GM18909 (cell line): ENCODE measurements around the gene VWA5A.

ENCODE experiments used
- ATAC-seq: cut with Tn5 transposase; IDR thresholded peaks from one replicate; pipeline ENCODE4 v1.9.1; 2021; ENCODE audit warnings: mild to moderate bottlenecking; ENCODE audit not compliant: unreplicated experiment, poor library complexity

VWA5A gene, protein sequence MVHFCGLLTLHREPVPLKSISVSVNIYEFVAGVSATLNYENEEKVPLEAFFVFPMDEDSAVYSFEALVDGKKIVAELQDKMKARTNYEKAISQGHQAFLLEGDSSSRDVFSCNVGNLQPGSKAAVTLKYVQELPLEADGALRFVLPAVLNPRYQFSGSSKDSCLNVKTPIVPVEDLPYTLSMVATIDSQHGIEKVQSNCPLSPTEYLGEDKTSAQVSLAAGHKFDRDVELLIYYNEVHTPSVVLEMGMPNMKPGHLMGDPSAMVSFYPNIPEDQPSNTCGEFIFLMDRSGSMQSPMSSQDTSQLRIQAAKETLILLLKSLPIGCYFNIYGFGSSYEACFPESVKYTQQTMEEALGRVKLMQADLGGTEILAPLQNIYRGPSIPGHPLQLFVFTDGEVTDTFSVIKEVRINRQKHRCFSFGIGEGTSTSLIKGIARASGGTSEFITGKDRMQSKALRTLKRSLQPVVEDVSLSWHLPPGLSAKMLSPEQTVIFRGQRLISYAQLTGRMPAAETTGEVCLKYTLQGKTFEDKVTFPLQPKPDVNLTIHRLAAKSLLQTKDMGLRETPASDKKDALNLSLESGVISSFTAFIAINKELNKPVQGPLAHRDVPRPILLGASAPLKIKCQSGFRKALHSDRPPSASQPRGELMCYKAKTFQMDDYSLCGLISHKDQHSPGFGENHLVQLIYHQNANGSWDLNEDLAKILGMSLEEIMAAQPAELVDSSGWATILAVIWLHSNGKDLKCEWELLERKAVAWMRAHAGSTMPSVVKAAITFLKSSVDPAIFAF

GRCh38 chr11:124114942-124115781 is at the start of gene VWA5A:
Gene VWA5A, plus strand, starts transcription at chr11:124115450. Its CDS starts 2,062 bp downstream, at chr11:124117512.
- peak; percentile 100 for ATAC-seq

DNA sequence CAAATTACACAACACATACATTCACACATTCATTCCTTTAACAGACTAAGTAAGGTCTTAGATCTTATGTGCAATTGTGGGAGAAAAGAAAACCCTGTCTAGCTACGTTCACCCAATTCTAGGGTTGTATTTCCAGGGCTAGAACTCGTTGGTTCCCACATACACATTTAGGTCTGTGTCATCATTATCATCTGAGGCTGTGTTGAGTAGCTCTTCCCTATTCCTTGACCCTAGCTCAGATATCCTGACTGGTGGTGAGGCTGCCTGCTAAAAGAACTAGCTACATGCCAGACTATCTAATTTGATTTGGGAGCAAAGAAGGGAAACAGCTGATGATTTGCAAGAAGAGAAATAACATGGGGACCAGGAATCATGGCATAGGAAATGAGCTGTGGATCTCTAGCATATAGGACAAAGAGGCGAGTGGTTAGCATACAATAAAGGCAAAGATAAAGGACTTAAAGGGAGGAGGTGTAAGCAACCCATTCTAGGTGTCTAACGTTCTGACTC is 46.6 kb upstream of the VWA5A start:
- no peak for ATAC-seq

DNA sequence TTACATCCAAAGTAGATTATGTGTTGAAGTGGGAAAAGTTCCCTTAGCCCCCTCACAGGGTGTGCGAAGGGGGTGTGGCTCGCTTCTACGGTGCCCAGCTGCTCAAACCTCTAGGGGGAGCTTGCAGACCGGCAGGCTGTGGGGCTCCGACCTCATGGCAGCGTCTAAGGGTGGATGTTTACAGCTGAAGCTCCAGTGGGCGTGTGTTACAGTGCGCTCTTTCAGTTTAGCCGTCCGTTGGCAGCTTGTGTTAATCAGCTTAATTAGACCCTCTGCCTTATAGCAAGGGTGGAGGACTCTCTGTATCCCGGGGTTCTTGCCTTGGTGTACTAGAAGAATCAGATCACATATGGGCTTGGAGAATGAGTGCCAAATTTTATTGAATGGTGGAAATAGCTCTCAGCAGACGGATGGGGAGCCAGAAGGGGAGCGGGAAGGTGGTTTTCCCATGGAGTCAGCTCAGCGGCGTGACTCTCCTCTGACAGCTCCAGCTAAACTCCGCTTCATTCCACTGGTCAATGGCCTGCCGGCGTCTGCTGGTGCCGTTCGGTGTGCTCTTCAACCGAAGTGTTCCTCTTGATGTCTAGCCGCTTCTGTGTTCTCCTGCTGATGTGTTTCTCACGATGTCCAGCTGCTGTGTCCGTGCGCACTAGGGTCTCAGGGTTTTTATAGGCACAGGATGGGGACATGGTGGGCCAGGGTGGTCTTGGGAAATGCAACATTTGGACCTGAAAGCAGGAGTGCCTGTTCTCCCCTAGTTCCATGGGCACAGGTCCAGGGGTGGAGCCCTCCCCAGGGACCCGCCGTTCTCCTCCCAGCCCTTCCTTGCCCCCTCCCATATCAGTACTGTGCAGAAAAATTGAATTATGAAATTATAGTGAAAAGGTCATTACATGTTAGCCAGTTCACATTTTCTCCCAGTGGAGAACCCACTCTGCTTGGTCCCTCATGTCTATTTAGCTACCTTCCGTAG is 45.5 kb upstream of the VWA5A start:
- ATAC-seq: peak; percentile 86

DNA sequence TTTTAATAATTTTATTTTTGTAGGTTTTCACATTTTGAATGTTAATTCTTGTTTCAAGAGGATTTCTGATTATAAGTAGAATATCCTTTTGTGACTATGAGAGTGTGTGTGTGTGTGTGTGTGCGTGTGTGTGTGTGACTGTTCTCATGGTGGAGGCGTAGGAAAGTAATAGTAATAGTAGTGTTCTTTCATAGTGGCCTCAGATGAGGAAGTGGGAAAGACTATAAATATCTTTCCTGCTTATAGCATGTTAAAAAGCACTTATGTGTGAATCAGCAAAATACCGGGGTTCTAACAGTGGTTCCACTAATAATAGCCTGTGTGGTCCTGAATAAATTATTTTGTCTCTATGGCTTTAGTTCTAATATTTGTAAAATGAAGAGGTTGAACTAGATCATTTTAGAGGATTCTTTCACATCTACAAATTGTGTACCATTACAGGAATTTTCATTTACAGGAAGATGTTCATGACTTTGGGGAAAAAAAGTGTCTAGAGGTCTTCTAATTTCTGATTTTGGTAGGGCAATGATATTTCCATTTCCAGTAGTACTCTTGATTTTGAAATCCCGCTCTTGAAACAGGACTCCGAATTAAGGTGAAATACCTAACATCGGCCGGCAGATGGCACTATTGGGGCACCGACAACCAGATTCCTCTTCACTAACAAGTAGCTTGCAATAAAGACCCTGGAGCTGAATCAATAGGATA is 44.2 kb upstream of the VWA5A start:
- ATAC-seq: peak; percentile 88

DNA sequence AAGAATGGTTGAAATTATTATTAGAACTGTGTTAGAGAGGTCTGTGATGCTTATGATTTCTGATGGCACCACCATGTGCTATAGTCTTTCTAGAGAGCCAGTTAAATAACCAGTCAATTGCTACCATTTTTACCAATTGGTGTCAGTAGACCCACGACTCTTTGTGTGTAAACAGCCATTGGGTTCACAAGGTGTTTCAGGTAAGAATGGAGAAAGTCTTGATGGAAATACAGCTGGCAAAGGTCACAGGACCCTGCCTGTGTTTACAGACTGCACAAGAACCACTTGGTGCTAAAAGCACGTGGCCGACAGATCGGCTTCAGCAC is 43.7 kb upstream of the VWA5A start:
- no peak for ATAC-seq

GRCh38 chr11:124072147-124072546 is 43.1 kb upstream of the VWA5A start:
- ATAC-seq: no peak

DNA sequence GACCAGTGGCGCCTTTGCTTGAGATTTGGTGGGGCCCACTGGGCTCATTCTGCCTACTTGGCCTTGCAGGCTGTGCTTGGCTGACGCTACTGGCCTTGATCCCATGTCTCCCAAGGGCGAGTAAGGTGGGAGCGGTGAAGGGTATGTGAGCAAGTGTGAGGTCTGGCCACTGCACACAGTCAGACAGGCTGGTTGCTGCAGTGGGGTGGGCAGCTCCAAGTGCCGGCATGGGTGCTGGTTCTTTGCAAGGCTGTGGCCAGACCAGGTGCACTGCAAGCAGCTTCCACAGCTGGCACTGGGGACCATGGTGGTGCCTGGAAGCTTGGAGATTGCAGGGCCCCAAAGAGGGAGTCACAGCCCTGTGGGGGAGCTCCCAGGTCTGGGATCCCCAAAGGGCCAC is 40.7 kb upstream of the VWA5A start:
- no peak for ATAC-seq

GRCh38 chr11:124075492-124075840 is 39.8 kb upstream of the VWA5A start:
- ATAC-seq: no peak

GRCh38 chr11:124075841-124076651 is 39.2 kb upstream of the VWA5A start:
- ATAC-seq: peak; percentile 65

DNA sequence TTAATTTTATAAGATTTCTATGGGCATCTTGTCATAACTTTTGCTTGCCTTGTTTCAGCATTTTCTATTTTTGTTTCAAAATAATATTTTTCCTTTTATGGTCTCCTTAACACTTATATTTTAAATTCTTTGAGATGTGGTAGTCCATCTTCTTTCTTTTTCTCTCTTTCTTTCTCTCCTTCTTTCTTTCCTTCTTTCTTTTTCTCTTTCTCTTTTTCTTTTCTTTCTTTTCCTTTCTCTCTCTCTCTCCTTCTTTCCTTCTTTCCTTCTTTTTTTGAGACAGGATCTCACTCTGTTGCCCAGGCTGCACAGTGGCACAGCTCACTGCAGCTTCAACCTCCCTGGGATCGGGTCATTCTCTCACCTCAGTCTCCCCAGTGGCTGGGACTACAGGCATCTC is 38.0 kb upstream of the VWA5A start:
- no peak for ATAC-seq

DNA sequence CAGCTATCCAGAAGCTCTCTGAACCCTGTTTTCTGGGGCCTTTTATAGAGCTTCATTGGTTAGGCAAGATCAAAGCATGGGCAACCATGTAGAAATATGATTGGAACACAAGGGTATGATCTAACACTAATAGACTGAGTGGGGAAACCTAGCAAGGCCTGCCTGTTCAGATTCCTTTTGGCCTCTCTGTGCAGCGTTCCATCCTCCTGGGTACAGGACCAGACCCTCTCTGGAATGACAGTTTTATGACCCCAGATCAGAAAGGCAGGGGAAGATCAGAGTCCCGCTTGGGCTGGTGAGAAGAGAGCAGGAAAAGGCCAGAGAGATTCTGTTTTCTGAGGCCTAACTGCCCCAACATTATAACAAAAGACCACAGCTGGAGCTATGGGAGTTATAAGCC is 36.7 kb upstream of the VWA5A start:
- no peak for ATAC-seq

DNA sequence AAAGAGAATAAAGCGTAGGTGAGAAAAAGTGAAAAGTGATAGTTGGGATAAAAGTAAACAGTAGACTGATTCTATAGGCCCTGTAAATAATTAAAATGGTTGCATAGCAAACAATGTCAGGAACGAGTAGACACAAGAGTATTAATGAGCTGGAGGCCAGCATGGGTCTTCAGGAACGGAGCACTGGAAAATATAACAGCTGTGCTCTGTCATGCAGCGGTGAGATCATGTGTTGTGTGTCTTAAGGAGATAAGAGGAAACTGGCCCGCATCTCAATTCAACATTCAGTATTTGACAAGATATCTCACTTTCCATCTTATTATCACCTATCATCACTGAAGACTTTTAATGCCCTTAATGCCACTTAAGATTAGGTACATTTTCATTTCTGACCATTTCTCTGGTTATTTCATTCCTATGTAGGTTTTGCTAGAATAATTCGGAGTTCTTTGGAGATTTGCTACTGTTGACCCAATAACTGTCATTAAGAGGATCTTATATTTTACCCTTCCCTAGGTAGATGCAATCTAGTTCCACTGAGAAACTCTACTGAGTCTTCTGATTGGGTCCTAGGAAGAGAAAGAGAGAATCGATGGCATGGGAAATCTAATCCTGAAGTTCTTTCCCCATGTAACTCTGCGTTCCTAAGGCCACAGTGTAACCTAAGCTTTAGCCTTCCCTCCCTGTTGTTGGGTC is 35.5 kb upstream of the VWA5A start:
- no peak for ATAC-seq

- no peak for ATAC-seq
Observed at GRCh38 chr11:124080327-124081001, 34.8 kb upstream of the VWA5A start.

DNA sequence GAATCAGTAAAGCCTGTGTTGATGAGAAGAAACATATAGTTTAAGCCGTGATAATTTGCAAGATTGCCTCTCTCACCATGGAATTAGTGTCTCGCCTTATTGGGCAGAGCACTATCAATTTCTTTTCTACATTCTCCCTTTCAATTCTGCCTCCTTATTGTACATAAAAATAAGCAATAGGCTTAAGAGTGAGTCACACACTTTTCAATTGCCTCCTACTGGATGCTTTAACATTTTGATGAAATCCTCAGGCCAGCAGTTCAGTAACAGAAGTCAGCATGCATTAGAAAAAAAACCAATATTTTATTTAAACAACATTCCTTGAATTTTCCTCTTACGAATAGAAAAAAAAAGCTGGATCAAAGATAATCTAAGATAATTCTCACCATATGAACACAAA is 33.8 kb upstream of the VWA5A start:
- no peak for ATAC-seq

DNA sequence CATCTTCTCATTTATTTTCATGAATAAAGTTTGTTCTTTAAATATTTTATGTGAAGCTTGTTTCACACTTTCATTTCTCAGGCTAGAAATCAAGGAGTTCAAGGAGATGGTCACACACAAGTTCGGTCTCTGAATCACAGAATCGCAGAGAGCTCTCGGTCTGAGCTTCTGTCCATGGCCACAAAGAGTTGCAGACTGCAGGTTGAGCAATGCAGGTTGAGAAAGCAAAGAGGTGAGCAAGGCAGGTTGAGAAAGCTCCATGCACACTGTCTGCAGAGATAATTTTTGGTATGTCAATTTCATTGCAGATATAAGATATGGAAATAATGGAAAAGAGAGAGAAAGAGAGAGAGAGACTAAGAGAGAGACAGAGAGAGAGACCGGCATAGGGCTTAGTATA is 32.9 kb upstream of the VWA5A start:
- no peak for ATAC-seq

DNA sequence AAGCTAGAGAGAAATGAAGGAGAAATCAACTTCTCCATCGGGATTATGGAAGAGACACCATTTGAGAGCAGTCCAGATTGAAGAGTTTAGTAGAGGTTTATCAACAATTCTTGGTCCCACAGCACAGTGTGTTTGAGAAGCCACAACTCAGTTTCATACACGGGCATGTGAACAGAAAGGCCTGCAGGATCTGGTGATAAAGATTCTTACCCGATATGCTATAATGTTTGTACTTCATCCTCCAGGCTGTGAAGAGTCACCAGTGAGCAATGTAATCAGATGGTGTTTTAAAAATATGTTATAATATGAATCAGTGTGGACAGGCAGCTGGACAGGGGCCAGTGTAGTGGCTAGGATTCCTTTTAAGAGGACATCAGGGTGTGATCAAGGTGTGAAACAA is 29.7 kb upstream of the VWA5A start:
- no peak for ATAC-seq
